Stromal cell of bone marrow (primary cell): ENCODE data around the gene WNT4.
A peak's percentile ranks its signal among the peaks of the same experiment; 100 is the strongest.

Source experiments
- DNase-seq: peaks from one replicate; pipeline ENCODE4 v3.0.0-alpha.2; 2012; ENCODE audit warnings: low read depth

The WNT4 gene

GRCh38 chr1:22163564-22163963, 20.7 kb upstream of the WNT4 start:
- no peak for DNase-seq

GRCh38 chr1:22163137-22163536, 20.2 kb upstream of the WNT4 start:
- DNase-seq = no peak

GRCh38 chr1:22159891-22160290, 17.0 kb upstream of the WNT4 start:
- no peak for DNase-seq

GRCh38 chr1:22158654-22159053, 15.8 kb upstream of the WNT4 start:
- DNase-seq = no peak

- DNase-seq = no peak
These were observed 14.6 kb upstream of the WNT4 start for GRCh38 chr1:22157359-22157966.

- no peak for DNase-seq
These were observed 12.6 kb upstream of the WNT4 start for GRCh38 chr1:22155517-22155916.

DNA sequence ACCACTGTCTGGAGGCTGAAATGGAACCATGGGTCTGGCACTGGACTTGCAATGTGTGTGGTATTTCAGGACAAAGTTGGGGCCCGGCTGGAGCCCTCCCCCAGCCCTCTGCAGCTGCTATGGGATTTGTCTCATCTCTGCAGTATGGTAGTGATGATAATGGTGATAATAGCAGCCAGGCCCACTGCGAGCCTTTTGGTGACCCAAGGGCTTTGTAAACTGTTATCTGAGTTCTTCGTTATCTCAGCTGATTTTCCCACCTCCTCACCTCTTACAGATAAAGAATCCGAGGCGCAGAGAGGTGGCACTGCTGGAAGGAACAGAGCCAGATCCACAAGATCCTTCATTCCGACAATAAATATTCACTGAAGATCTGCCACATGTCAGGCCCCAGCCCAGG, 11.7 kb upstream of the WNT4 start:
- no peak for DNase-seq

DNA sequence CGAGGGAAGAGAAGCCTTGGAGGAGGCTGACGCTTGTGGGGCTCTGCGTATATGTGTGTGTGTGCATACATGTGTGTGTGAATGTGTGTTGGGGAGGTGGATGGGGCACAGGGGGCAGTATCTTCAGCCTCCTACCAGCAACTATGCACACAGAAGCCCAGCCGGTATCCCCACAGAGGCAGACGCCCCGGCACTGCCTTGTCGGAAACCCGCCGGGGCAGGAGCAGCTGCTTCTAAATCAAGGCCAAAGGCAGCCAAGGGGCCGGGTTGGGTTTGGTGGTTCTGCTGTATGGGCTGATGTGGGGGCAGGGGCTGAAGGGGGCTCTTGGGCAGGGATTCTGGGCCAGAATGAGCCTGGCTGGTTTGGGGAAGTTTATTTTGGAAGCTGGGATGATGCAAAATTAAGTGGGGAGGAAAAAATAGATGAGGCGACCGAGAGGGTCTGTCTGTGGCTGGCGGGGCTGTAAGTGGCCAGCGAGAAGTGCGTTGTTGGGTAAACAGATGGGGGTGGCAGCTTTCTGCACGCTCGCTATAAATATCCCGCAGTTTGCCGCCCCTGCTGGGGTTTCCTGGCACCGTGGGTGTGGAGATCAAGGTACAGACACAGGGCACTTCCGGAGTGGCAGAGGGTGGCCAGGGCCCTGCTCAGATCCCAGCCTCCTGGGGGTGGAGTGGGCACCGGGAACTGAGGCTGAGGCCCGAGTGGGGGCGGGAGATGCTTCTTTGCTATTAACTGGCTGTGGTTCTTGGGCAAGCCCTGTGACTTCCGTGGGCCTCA, 11.0 kb upstream of the WNT4 start:
- DNase-seq = no peak

DNA sequence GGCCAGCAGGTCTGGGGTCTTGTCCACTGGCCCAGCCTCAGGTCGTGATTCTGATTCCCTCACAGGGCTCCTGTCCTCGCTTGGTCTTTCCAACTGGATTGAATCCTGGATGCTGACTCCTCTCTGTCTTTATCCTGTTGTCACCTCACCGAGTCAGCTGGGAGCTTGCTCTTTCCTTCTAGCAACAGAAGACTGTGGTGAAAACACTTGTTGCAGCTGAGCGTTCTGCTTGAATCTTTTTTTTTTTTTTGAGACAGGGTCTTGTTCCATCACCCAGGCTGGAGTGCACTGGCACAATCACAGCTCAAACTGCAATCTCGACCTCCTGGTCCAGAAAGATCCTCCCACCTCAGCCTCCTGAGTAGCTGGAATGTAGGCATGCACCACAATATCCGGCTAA, 8.0 kb upstream of the WNT4 start:
- DNase-seq = no peak

DNA sequence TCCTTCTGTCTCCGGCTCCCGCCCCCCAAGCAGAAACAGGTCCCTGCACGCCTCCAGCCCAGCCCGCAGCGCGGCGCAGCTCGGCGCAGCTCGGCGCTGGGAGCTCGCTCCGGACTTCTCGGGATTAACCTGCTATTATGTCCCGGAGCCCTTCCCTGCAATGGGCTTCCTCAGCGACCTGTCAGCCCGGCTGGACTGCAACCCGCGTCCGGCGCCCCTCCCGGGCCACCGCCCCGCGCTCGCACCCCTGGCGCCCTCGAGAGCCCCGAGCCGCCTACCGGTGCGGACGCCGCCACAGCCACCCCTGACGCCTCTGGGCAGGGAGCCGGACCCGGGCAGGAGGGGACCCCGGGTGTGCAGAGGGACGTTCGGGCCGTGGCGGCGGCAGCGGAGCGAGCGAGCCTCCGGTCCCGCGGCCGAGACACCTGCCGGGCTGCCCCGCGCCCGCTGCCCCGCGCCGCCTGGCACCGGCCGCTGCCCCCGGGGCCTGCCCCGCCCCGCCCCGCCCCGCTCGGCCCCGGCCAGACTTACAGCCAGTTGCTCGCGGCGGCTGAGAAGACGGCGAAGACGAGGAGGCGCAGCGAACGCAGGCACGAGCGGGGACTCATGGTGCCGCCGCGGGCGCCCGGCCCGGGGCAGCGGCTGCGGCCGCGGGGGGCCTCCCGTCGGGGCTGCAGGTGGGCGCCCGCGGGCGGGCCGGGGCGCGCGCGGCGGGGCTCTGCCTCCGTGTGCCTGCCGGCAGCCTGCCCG, 407 bp downstream of the WNT4 start:
- no peak for DNase-seq

DNA sequence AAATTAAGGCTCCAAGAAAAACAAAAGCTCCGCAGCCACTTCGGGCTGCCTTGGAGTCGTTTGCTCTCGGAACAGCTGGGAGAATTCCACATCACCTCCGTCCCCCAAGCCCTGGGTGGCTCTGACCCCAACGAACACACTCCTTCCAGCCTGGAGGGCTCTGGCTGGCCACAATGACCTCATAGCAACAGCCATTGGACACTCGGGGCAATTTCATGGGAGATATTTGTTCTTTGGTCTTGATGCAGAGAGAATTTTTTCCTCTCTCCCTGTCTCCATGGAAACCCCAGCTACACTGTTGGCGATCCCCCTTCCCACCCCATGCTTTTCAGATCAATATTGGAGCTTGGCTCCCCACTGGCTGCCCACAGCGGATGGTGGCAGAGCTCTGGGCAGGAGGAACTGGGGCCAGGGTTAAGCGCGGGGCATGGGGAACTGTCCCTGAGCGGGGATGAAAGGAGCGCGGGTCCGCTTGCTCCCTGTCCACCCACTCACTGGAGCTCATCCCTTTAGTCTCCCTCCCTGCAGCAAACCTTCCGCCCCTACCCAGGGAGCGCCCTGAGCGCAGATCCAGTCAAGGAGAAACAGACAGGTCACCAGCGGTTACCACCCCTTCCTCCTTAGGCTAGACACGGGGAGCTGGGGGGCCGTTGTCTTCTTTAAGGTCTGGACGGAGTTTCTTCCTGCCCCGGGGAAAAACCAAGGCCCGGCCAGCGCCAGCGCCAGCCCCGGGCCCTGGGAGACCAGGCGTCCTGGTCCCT, 1.2 kb downstream of the WNT4 start:
- no peak for DNase-seq

GRCh38 chr1:22140694-22141093, 2.2 kb downstream of the WNT4 start:
- DNase-seq = no peak

GRCh38 chr1:22139817-22140216, 3.1 kb downstream of the WNT4 start:
- DNase-seq = no peak

DNA sequence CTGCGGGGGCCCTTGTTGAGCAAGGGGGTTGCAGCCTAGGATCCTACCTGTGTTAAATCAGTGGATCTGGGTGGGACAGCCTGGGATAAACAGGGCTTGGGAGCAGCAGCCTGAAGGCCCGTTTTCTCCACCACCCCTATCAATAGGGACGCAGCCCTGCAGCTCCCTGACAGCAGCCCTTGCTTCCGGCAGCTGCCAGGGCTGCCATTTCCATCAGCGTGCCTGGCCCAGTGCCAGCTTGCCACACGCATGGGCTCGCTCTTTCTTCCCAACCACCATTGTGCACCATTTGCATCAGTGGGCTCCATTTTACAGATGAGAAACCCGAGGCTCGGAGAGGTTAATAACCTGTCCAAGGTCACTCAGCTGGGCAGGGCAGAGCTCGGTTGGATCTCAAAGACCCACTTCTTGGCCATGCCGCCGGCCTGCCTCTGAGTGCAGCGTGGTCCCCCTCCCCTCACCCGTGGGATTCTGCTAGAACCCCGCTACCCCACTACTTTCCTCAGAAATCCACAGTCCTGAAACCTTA, 3.8 kb downstream of the WNT4 start:
- no peak for DNase-seq

DNA sequence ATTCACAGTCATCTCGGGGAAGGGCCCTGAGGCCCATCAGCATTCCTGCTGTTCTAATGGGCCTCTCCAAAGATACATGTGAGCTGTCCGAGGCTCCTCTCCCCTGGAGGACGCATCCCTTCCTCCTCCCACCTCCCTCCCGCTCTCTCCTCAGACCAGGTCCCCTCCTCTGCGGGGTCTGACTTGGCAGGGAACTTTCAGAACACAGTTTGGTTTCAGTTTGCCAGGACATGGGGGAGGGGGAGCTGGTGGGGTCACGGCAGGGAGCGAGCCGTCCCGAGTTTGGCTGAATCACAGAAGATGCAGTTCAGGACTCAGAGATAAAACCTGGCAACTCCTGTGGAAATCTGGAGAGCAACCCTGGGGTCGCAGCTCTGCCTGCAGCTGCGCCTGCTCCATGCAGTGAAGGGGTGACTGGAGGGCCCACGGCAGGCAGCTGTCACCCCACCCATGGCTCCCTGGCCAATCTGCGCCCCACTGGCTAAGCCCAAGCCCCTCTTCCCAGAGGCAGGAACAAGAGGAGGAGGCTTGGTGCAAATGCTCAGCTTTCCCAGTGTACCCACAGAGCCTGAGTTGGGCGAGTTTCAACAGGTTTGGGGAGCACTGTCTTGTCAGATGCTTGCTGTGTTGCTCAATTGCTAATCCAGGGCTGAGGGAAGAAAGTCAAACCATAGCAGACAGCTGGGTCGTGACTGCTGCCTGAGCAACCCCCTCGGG, 5.7 kb downstream of the WNT4 start:
- DNase-seq = no peak

- no peak for DNase-seq
These were observed 9.0 kb downstream of the WNT4 start for GRCh38 chr1:22133931-22134324.

- no peak for DNase-seq
These were observed 9.5 kb downstream of the WNT4 start for GRCh38 chr1:22133247-22133930.

DNA sequence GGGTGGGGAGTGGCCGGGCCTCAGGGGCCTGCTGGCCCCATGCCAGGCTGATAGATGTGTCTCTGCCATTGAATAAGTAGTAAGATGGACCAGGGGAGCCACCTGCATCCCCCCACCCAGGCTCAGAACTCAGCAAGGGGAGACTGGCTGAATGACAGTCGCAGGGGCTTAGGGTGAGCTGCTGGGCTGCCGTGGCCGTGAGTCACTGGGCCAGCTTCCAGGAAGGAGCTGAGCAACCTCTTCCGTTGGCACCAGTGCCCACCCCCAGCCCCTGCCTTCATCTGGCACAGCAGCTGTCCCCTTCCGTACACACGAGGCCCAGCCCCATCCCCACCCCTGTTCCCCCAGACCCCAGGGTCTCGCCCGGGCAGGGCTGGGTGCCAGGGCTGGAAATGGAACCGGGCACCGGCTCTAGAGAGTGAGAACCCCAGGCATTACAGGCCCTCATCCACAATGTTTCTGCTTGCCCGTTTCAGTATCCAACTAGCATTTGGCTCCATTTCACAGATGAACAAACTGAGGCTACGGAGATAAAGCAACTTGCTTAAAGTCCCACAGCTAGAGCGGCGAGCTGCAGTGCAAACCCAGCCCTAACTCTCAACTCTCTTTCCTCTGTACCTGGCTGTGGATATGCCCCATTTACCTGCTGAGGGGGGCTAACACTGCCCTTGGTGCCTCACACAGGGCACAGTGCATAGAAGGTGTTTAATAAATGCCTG, 10.2 kb downstream of the WNT4 start:
- peak; percentile 57 for DNase-seq

GRCh38 chr1:22131875-22132486, 10.9 kb downstream of the WNT4 start:
- DNase-seq = no peak

- DNase-seq = no peak
These were observed 11.8 kb downstream of the WNT4 start for GRCh38 chr1:22131062-22131461.
